Tibial nerve (tissue), 3 donors: ENCODE results near the gene HOPX.

Experiments
- CTCF ChIP-seq, 5 experiments: fragments of 200-600 bp in 3 of 5; fragments of 450-650 bp in 2 of 5; sonication (generic) in 3 of 5; IDR thresholded peaks; one replicate each; pipeline ENCODE4 v1.5.1; 2016 to 2019; ENCODE audit warnings: antibody characterized with exemption in 5 of 5, mild to moderate bottlenecking in 3 of 5, moderate library complexity in 2 of 5
- POLR2A ChIP-seq, 2 donors: fragments of 450-650 bp; IDR thresholded peaks; one replicate each; pipeline ENCODE4 v1.6.1; 2017; ENCODE audit warnings: antibody characterized with exemption in 2 of 2, mild to moderate bottlenecking in 2 of 2, moderate library complexity in 2 of 2

DNA sequence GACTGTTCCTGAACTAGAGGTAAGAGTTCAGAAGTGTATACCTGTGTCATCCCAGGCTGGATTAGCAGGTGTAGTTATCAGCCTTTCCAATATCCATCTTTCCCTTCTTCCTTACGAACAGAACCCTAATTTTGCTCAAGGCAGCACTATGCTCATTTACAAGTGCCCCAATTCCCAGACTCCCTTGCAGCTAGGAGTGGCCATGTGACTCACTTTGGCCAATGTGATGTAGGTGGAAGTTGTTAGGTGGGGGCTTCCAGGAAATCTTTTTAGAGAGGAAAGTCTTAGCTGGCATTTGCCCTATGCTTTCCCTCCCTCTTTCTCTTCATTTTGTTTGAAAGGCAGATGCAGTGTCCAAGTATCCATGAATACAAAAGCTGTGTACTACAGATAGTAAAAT, 34.8 kb downstream of the HOPX start:
- TF ChIP-seq CTCF (IDR thresholded peaks at IDR 0.05): no peak
- TF ChIP-seq POLR2A (IDR thresholded peaks at IDR 0.05): no peak
